Measurements from ENCODE around the gene MTG2.

DNA sequence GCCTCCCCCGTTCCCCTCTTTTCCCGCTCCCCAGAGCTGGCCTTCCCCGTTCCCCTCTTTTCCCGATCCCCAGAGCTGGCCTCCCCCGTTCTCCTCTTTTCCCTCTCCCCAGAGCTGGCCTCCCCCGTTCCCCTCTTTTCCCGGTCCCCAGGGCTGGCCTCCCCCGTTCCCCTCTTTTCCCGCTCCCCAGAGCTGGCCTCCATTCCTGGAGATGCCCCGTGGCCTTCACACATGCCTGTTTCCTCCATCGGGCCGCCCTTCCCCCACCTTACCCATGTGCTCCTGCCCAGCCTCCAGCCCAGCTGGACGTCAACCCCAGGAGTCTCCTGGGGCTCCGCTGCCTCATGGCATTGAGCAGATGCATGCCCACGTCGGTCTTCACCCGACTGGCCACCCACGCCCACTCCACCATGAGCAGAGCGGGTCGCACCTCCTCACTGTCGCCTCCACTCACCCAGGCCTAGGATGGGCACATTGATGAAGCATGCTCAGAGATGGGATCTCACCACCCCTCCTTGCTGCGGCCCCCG is 30.9 kb upstream of the MTG2 start:
- TF ChIP-seq POLR2A (IDR thresholded peaks at IDR 0.05), result no peak
- TF ChIP-seq, protein P1, sequence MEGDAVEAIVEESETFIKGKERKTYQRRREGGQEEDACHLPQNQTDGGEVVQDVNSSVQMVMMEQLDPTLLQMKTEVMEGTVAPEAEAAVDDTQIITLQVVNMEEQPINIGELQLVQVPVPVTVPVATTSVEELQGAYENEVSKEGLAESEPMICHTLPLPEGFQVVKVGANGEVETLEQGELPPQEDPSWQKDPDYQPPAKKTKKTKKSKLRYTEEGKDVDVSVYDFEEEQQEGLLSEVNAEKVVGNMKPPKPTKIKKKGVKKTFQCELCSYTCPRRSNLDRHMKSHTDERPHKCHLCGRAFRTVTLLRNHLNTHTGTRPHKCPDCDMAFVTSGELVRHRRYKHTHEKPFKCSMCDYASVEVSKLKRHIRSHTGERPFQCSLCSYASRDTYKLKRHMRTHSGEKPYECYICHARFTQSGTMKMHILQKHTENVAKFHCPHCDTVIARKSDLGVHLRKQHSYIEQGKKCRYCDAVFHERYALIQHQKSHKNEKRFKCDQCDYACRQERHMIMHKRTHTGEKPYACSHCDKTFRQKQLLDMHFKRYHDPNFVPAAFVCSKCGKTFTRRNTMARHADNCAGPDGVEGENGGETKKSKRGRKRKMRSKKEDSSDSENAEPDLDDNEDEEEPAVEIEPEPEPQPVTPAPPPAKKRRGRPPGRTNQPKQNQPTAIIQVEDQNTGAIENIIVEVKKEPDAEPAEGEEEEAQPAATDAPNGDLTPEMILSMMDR (IDR thresholded peaks at IDR 0.05), result no peak

Measured in lower leg skin (tissue), 3 donors.